ENCODE results near the gene DCTN4. TPM values are rescaled to one million over a fixed set of nuclear protein-coding genes. Genes with fewer than 3 reads are reported as not detected.

The DCTN4 gene
- total RNA-seq, 1 donor from 2014 or later: 71.8 TPM

- DNase-seq: no peak
- TF ChIP-seq CTCF (IDR thresholded peaks at IDR 0.05): no peak
- H3K4me3 ChIP-seq: no peak overlapping the region
- no peaks in the 10 kb centered on the region for H3K9me3 ChIP-seq
- H3K36me3 ChIP-seq: no peaks in the 10 kb centered on the region
- no peaks in the 10 kb centered on the region for H3K27me3 ChIP-seq (ENCODE audit: low read depth)
- intact Hi-C loops (cut with DNase I): no loop called here
- no peak overlapping the region for H3K27ac ChIP-seq
- ATAC-seq: no peak
- H3K4me1 ChIP-seq: peaks cover 70% of the 10 kb centered on the region
These were observed 28.1 kb upstream of the DCTN4 start for GRCh38 chr5:150786876-150787275.

GRCh38 chr5:150785950-150786349 lies 27.1 kb upstream of the DCTN4 start:
- H3K4me3 ChIP-seq: no peak overlapping the region
- H3K9me3 ChIP-seq: no peaks in the 10 kb centered on the region
- no peaks in the 10 kb centered on the region for H3K27me3 ChIP-seq (ENCODE audit: low read depth)
- H3K4me1 ChIP-seq: peaks cover 74% of the 10 kb centered on the region
- ATAC-seq: no peak
- no peak for TF ChIP-seq CTCF (IDR thresholded peaks at IDR 0.05)
- no peak for DNase-seq
- intact Hi-C loops (cut with DNase I): no loop called here
- no peak overlapping the region for H3K27ac ChIP-seq
- H3K36me3 ChIP-seq: no peaks in the 10 kb centered on the region

GRCh38 chr5:150783422-150783928 lies 24.7 kb upstream of the DCTN4 start:
- peak; percentile 31 to 52 for ATAC-seq
- Histone ChIP-seq H3K27me3 (ENCODE audit: low read depth) (no peaks in the 10 kb centered on the region), H3K36me3 (no peaks in the 10 kb centered on the region), H3K27ac (peak overlapping the region; percentile 92), H3K4me1 (peaks cover 66% of the 10 kb centered on the region), H3K4me3 (peak overlapping the region; percentile 17), H3K9me3 (no peaks in the 10 kb centered on the region)
- DNase-seq: no peak
- intact Hi-C loops (cut with DNase I): no loop called here
- no peak for TF ChIP-seq CTCF (IDR thresholded peaks at IDR 0.05)

- peaks cover 64% of the 10 kb centered on the region for H3K4me1 ChIP-seq
- no peak for TF ChIP-seq CTCF (IDR thresholded peaks at IDR 0.05)
These were observed 24.0 kb upstream of the DCTN4 start for GRCh38 chr5:150782850-150783249.

GRCh38 chr5:150781706-150782614 lies 23.1 kb upstream of the DCTN4 start:
- no peak overlapping the region for H3K4me3 ChIP-seq
- no peak for DNase-seq
- intact Hi-C loops (cut with DNase I): no loop called here

More at GRCh38 chr5:150782850-150783249, 24.0 kb upstream of the DCTN4 start:
- H3K27me3 ChIP-seq (ENCODE audit: low read depth): no peaks in the 10 kb centered on the region
- no peak for ATAC-seq
- peak overlapping the region; percentile 92 for H3K27ac ChIP-seq
- no peak overlapping the region for H3K4me3 ChIP-seq
- DNase-seq: no peak
- intact Hi-C loops (cut with DNase I): no loop called here
- no peaks in the 10 kb centered on the region for H3K36me3 ChIP-seq
- H3K9me3 ChIP-seq: no peaks in the 10 kb centered on the region

More at GRCh38 chr5:150781706-150782614, 23.1 kb upstream of the DCTN4 start:
- no peak for TF ChIP-seq CTCF (IDR thresholded peaks at IDR 0.05)
- Histone ChIP-seq H3K9me3 (no peaks in the 10 kb centered on the region), H3K4me1 (peaks cover 60% of the 10 kb centered on the region), H3K27me3 (ENCODE audit: low read depth) (no peaks in the 10 kb centered on the region), H3K36me3 (no peaks in the 10 kb centered on the region), H3K27ac (peak overlapping the region; percentile 92)
- peak in 1 of 2 donors; percentile 34 for ATAC-seq

Data from lower lobe of right lung (tissue), 2 donors.